ENCODE data around the gene LIME1. TPM values are rescaled to one million over a fixed set of nuclear protein-coding genes. Genes with fewer than 3 reads are reported as not detected.

Gene LIME1
- total RNA-seq, 1 donor from 2014 or later, result 12.5 TPM

DNA sequence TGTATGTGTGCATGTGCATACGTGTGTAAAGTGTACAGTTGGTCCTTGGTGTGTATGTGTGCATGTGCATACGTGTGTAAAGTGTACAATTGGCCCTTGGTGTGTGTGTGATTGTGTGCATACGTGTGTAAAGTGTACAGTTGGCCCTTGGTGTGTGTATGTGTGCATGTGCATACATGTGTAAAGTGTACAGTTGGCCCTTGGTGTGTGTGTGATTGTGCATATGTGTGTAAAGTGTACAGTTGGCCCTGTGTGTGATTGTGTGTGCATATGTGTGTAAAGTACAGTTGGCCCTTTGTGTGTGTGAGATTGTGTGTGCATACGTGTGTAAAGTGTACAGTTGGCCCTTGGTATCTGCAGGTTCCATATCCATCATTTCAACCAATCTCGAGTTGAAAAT, 5.1 kb upstream of the LIME1 start:
- no peak for DNase-seq (ENCODE audit: extremely low spot score, unreplicated experiment)
- Mint-ChIP-seq H3K36me3 (ENCODE audit: unreplicated experiment) (peaks cover 14% of the 10 kb centered on the region), H3K4me3 (ENCODE audit: unreplicated experiment) (no peak overlapping the region), H3K4me1 (ENCODE audit: unreplicated experiment) (peaks cover 3% of the 10 kb centered on the region), H3K27ac (ENCODE audit: unreplicated experiment) (no peak overlapping the region), H3K27me3 (ENCODE audit: unreplicated experiment) (no peaks in the 10 kb centered on the region), H3K9me3 (ENCODE audit: unreplicated experiment) (no peaks in the 10 kb centered on the region)
- TF ChIP-seq, protein P1, sequence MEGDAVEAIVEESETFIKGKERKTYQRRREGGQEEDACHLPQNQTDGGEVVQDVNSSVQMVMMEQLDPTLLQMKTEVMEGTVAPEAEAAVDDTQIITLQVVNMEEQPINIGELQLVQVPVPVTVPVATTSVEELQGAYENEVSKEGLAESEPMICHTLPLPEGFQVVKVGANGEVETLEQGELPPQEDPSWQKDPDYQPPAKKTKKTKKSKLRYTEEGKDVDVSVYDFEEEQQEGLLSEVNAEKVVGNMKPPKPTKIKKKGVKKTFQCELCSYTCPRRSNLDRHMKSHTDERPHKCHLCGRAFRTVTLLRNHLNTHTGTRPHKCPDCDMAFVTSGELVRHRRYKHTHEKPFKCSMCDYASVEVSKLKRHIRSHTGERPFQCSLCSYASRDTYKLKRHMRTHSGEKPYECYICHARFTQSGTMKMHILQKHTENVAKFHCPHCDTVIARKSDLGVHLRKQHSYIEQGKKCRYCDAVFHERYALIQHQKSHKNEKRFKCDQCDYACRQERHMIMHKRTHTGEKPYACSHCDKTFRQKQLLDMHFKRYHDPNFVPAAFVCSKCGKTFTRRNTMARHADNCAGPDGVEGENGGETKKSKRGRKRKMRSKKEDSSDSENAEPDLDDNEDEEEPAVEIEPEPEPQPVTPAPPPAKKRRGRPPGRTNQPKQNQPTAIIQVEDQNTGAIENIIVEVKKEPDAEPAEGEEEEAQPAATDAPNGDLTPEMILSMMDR (IDR thresholded peaks at IDR 0.05), result no peak

DNA sequence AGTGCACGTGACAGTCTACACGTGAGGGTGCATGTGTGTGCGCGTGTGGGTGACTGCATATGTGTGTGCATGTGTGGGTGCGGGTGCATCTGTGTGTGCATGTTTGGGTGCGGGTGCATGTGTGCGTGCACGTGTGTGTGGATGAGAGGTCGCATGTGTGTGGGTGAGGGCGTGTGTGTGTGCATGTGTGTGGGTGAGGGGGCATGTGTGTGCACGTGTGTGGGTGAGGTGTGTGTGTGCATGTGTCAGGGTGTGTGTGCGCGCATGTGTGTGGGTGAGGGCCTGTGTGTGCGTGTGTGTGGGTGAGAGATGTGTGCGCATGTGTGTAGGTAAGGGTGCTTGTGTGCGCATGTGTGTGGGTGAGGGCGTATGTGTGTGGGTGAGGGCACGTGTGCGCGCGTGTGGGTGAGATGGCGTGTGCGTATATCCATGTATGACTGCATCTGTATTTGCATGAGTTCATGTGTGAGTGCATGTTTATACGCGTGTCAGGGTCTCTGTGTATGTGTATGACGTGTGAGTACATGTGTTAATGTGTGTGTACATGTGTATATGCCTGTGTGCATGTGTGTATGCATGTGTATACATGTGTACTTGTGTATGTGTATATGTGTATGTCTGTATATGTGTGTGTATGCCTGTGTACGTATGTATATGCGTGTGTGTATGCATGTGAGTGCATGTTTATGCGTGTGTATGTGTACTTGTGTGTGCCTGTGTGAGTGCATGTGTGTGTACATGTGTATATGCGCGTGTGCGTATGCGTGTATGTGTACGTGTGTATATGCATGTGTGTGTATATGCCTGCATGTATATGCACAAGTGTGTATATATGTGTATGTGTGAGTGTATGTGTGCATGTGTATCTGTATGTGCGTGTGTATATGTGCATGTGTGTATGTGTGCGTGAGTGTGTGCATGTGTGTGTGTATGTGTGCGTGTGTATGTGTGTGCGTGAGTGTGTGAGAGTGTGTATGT, 4.1 kb upstream of the LIME1 start:
- TF ChIP-seq, protein P1 (IDR thresholded peaks at IDR 0.05), result no peak
- DNase-seq (ENCODE audit: extremely low spot score, unreplicated experiment), result no peak
- no peaks in the 10 kb centered on the region for H3K9me3 Mint-ChIP-seq (ENCODE audit: unreplicated experiment)
- H3K4me3 Mint-ChIP-seq (ENCODE audit: unreplicated experiment), result no peak overlapping the region
- H3K4me1 Mint-ChIP-seq (ENCODE audit: unreplicated experiment), result peaks cover 3% of the 10 kb centered on the region
- no peaks in the 10 kb centered on the region for H3K27me3 Mint-ChIP-seq (ENCODE audit: unreplicated experiment)
- H3K36me3 Mint-ChIP-seq (ENCODE audit: unreplicated experiment), result peaks cover 10% of the 10 kb centered on the region
- H3K27ac Mint-ChIP-seq (ENCODE audit: unreplicated experiment), result no peak overlapping the region

DNA sequence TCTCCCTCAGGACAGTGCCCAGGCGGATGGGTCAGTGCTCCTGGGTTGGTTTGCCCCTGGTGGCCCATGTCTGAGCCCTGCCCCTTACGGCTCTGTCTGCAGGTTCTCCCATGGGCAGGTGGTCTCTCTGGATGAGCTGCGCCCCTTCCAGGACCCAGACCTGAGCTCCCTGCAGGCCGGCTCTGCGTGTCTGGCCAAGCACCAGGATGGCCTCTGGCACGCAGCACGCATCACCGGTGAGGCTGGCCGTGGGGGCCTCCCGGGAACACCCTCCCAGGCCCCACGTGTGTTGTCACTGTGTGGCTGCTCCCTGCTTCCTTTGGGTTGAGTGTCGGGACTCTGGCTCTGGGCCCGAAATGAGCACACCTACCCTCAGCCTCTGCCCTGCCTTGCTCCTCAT, 3.3 kb upstream of the LIME1 start:
- TF ChIP-seq, protein P1 (IDR thresholded peaks at IDR 0.05), result no peak
- no peaks in the 10 kb centered on the region for H3K27me3 Mint-ChIP-seq (ENCODE audit: unreplicated experiment)
- H3K27ac Mint-ChIP-seq (ENCODE audit: unreplicated experiment), result no peak overlapping the region
- H3K36me3 Mint-ChIP-seq (ENCODE audit: unreplicated experiment), result peaks cover 7% of the 10 kb centered on the region
- peaks cover 3% of the 10 kb centered on the region for H3K4me1 Mint-ChIP-seq (ENCODE audit: unreplicated experiment)
- H3K4me3 Mint-ChIP-seq (ENCODE audit: unreplicated experiment), result no peak overlapping the region
- H3K9me3 Mint-ChIP-seq (ENCODE audit: unreplicated experiment), result no peaks in the 10 kb centered on the region
- DNase-seq (ENCODE audit: extremely low spot score, unreplicated experiment), result no peak

DNA sequence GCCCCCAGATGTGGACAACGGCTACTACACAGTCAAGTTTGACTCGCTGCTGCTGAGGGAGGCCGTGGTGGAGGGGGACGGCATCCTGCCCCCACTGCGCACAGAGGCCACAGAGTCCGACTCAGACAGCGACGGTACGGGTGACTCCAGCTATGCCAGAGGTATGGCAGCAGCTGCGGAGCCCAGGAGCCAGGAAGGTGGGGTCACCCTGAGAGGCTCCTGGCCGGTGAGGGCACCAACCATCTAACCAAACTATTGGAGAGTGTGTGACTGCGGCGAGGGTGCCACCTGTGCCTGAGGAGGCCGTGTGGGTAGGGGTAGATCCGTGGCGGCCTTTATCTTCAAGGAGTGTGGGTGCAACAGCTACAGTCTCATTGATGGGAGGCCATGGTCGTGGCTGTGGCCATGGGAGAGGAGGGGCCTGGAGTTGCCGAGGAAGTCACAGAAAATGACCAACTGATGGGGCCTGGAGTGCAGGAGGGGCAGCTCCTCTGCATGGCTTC, 2.8 kb upstream of the LIME1 start:
- DNase-seq (ENCODE audit: extremely low spot score, unreplicated experiment), result no peak
- TF ChIP-seq, protein P1 (IDR thresholded peaks at IDR 0.05), result no peak
- no peaks in the 10 kb centered on the region for H3K27me3 Mint-ChIP-seq (ENCODE audit: unreplicated experiment)
- no peak overlapping the region for H3K4me3 Mint-ChIP-seq (ENCODE audit: unreplicated experiment)
- H3K9me3 Mint-ChIP-seq (ENCODE audit: unreplicated experiment), result no peaks in the 10 kb centered on the region
- peaks cover 7% of the 10 kb centered on the region for H3K36me3 Mint-ChIP-seq (ENCODE audit: unreplicated experiment)
- no peaks in the 10 kb centered on the region for H3K4me1 Mint-ChIP-seq (ENCODE audit: unreplicated experiment)
- no peak overlapping the region for H3K27ac Mint-ChIP-seq (ENCODE audit: unreplicated experiment)
